GM12878 (cell line): ENCODE results near the gene TUBAL3.

Source experiments
- SMAD5 ChIP-seq: IDR thresholded peaks from 2 replicates; pipeline ENCODE4 v1.6.1; 2016; ENCODE audit warnings: antibody characterized with exemption, low read depth
- TCF7 ChIP-seq: IDR thresholded peaks from 2 replicates; pipeline ENCODE4 v1.6.1; 2014; ENCODE audit warnings: antibody characterized with exemption, borderline replicate concordance
- TF ChIP-seq, protein P1 (sequence below): fragments of 450-650 bp; IDR thresholded peaks from 2 replicates; pipeline ENCODE4 v1.6.1; 2017; ENCODE audit warnings: mild to moderate bottlenecking

DNA sequence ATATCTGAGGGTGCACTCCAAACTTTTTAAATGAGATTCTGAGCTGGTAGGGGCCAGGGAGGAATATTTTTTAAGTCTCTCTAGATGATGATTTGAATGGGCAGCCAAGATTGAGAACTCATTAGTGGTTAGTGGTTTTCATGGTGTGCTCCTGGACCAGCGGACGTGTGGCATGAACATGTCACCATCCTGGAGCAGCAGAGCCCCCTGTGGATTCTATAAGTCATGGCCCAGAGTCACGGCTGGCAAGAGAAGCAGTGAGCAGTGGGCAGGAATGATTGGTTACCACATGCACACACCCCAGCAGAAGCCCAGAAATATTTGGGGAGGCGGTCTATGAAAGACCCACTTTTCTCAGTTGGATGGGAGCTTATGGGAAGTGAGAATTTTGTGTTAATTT is 61.1 kb downstream of the TUBAL3 start:
- TF ChIP-seq, protein P1, sequence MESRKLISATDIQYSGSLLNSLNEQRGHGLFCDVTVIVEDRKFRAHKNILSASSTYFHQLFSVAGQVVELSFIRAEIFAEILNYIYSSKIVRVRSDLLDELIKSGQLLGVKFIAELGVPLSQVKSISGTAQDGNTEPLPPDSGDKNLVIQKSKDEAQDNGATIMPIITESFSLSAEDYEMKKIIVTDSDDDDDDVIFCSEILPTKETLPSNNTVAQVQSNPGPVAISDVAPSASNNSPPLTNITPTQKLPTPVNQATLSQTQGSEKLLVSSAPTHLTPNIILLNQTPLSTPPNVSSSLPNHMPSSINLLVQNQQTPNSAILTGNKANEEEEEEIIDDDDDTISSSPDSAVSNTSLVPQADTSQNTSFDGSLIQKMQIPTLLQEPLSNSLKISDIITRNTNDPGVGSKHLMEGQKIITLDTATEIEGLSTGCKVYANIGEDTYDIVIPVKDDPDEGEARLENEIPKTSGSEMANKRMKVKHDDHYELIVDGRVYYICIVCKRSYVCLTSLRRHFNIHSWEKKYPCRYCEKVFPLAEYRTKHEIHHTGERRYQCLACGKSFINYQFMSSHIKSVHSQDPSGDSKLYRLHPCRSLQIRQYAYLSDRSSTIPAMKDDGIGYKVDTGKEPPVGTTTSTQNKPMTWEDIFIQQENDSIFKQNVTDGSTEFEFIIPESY, result no peak
- TF ChIP-seq SMAD5, result no peak
- TF ChIP-seq TCF7, result no peak
